GM23338 (cell line): ENCODE measurements around the gene TMEM132A. TPM values are rescaled to one million over a fixed set of nuclear protein-coding genes. Genes with fewer than 3 reads are reported as not detected.

Source experiments
- ATAC-seq: fragments of 200-7000 bp; cut with Tn5 transposase; 3 replicates; pipeline ENCODE4 v1.9.1; 2020
- DNase-seq: peaks from one replicate; pipeline ENCODE4 v3.0.0-alpha.2; 2015; ENCODE audit warnings: low spot score
- H2AFZ ChIP-seq: fragments of 200-600 bp; sonication (generic); 2 replicates; pipeline ENCODE4 v1.8.0; 2016; ENCODE audit warnings: antibody characterized with exemption, mild to moderate bottlenecking, moderate library complexity
- H3F3A ChIP-seq: fragments of 200-600 bp; sonication (generic); replicated peaks from 2 replicates; pipeline ENCODE4 v1.8.0; 2017; ENCODE audit warnings: antibody characterized with exemption, mixed run types, low read depth
- H3K27ac ChIP-seq: fragments of 200-600 bp; sonication (generic); 2 replicates; pipeline ENCODE4 v1.6.1; 2016; ENCODE audit warnings: low read depth
- H3K27me3 ChIP-seq: fragments of 200-600 bp; sonication (generic); 2 replicates; pipeline ENCODE4 v1.8.0; 2016; ENCODE audit warnings: mild to moderate bottlenecking, mixed run types, moderate library complexity; ENCODE audit not compliant: insufficient read depth
- H3K36me3 ChIP-seq: fragments of 200-600 bp; sonication (generic); 2 replicates; pipeline ENCODE4 v1.8.0; 2016; ENCODE audit warnings: mild to moderate bottlenecking; ENCODE audit not compliant: insufficient read depth
- H3K4me1 ChIP-seq: fragments of 200-600 bp; sonication (generic); 2 replicates; pipeline ENCODE4 v1.8.0; 2016; ENCODE audit warnings: mild to moderate bottlenecking, moderate library complexity; ENCODE audit not compliant: insufficient read depth
- H3K4me2 ChIP-seq: fragments of 200-600 bp; sonication (generic); 2 replicates; pipeline ENCODE4 v1.7.1; 2017; ENCODE audit warnings: mixed run types
- H3K4me3 ChIP-seq: fragments of 200-600 bp; sonication (generic); 2 replicates; pipeline ENCODE4 v1.6.1; 2016; ENCODE audit warnings: mixed run types
- H3K79me2 ChIP-seq: fragments of 200-600 bp; sonication (generic); replicated peaks from 2 replicates; pipeline ENCODE4 v1.8.0; 2017; ENCODE audit warnings: mild to moderate bottlenecking; ENCODE audit not compliant: insufficient read depth
- H3K9me2 ChIP-seq: fragments of 200-600 bp; sonication (generic); 2 replicates; pipeline ENCODE4 v1.8.0; 2017; ENCODE audit not compliant: insufficient read depth
- H4K20me1 ChIP-seq: fragments of 200-600 bp; sonication (generic); replicated peaks from 2 replicates; pipeline ENCODE4 v1.8.0; 2017; ENCODE audit warnings: mild to moderate bottlenecking; ENCODE audit not compliant: insufficient read depth
- H3K27ac Mint-ChIP-seq: 2 replicates; pipeline ENCODE4 v1.8.0; 2020; ENCODE audit warnings: inconsistent platforms, mild to moderate bottlenecking, moderate library complexity, mixed read lengths
- H3K27me3 Mint-ChIP-seq: 3 replicates; pipeline ENCODE4 v1.8.0; 2022; ENCODE audit warnings: low read depth, mild to moderate bottlenecking, moderate library complexity, mixed read lengths, inconsistent platforms; ENCODE audit not compliant: insufficient read depth, poor library complexity
- H3K36me3 Mint-ChIP-seq: 3 replicates; pipeline ENCODE4 v1.8.0; 2021; ENCODE audit warnings: low read depth, mild to moderate bottlenecking, inconsistent platforms, moderate library complexity, mixed read lengths
- H3K4me1 Mint-ChIP-seq: 3 replicates; pipeline ENCODE4 v1.8.0; 2020; ENCODE audit warnings: mild to moderate bottlenecking, inconsistent platforms, mixed read lengths
- H3K4me3 Mint-ChIP-seq: 3 replicates; pipeline ENCODE4 v1.8.0; 2021; ENCODE audit warnings: moderate library complexity, mild to moderate bottlenecking, inconsistent platforms, mixed read lengths
- H3K9me3 Mint-ChIP-seq: 3 replicates; pipeline ENCODE4 v1.8.0; 2020; ENCODE audit warnings: moderate library complexity, mild to moderate bottlenecking, inconsistent platforms, mixed read lengths
- CREB1 ChIP-seq: fragments of 250-450 bp; sonication (Bioruptor Pico); IDR thresholded peaks from 2 replicates; pipeline ENCODE4 v1.5.0; 2020; ENCODE audit warnings: low read depth, mild to moderate bottlenecking, moderate library complexity
- EZH2 ChIP-seq: fragments of 200-600 bp; sonication (generic); IDR thresholded peaks from one replicate; pipeline ENCODE4 v1.8.0; 2017; ENCODE audit warnings: antibody characterized with exemption, mild to moderate bottlenecking, low read depth; ENCODE audit not compliant: unreplicated experiment
- EZH2phosphoT487 ChIP-seq: fragments of 200-600 bp; sonication (generic); IDR thresholded peaks from one replicate; pipeline ENCODE4 v1.8.1; 2018; ENCODE audit warnings: antibody characterized with exemption; ENCODE audit not compliant: unreplicated experiment
- JUNB ChIP-seq: IDR thresholded peaks from one replicate; pipeline ENCODE4 v1.6.1; 2016; ENCODE audit warnings: antibody characterized with exemption; ENCODE audit not compliant: unreplicated experiment
- POLR2AphosphoS5 ChIP-seq: IDR thresholded peaks from 2 replicates; pipeline ENCODE4 v1.6.1; 2016; ENCODE audit warnings: antibody characterized with exemption, low read depth
- STAT1 ChIP-seq: IDR thresholded peaks from one replicate; pipeline ENCODE4 v1.6.1; 2016; ENCODE audit warnings: antibody characterized with exemption; ENCODE audit not compliant: unreplicated experiment
- ZNF114 ChIP-seq: fragments of 250-450 bp; sonication (Bioruptor Pico); IDR thresholded peaks from 2 replicates; pipeline ENCODE4 v1.5.0; 2020; ENCODE audit warnings: mild to moderate bottlenecking, moderate library complexity
- ZNF331 ChIP-seq: fragments of 250-450 bp; sonication (Bioruptor Pico); IDR thresholded peaks from 2 replicates; pipeline ENCODE4 v1.5.0; 2020; ENCODE audit warnings: low read depth, mild to moderate bottlenecking, moderate library complexity
- polyA plus RNA-seq: library from polyadenylated mRNA; unstranded; fragments of >200 nt; fragmentation: Nextera tagmentation; extraction: Ambion mirVana; gene quantifications from 2 replicates; pipeline ENCODE4 v1.2.1, GENCODE V29; 2016
- total RNA-seq: library from RNA; depleted of rRNA; stranded (reverse); fragments of >200 nt; shearing (Covaris generic); gene quantifications from 2 replicates; pipeline ENCODE4 v1.2.3, GENCODE V29; 2014
- TF ChIP-seq, protein P1 (sequence below): fragments of 250-450 bp; sonication (Bioruptor Pico); IDR thresholded peaks from 2 replicates; pipeline ENCODE4 v1.5.0; 2020; ENCODE audit warnings: mild to moderate bottlenecking, moderate library complexity
- TF ChIP-seq, protein P2 (sequence below): IDR thresholded peaks from one replicate; pipeline ENCODE4 v1.6.1; 2018; ENCODE audit warnings: antibody characterized with exemption; ENCODE audit not compliant: unreplicated experiment
- TF ChIP-seq, protein P3 (sequence below): IDR thresholded peaks from 2 replicates; pipeline ENCODE4 v1.6.1; 2016; ENCODE audit warnings: antibody characterized with exemption

Gene TMEM132A
- total and polyA plus RNA-seq, 2 experiments from 2014 or later = 36.2 to 96.6 TPM

DNA sequence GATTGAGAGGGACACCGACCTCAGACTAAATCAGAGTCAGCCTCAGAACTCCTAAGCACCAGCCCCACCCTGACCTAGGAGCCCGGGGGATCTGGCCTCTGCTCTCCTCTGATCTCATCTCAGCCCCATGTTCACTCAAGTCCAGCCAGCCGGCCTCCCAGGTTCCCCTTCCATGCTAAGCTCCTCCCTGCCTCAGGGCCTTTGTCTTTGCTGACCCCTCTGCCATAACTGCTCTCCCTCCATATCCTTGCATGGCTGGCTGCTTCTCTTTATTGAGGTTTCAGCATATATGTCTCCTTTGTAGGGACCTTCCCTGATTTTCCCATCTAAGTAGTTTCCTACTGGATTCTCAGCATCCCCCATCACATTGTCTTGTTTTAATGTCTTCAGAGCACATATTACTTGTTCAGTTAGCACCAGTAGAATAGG lies 28.5 kb downstream of the TMEM132A start:
- Mint-ChIP-seq H3K4me1 (peaks cover 30% of the 10 kb centered on the region), H3K9me3 (no peaks in the 10 kb centered on the region), H3K36me3 (no peaks in the 10 kb centered on the region), H3K4me3 (peak overlapping the region; percentile 67), H3K27ac (no peak overlapping the region; the same call in 1 of the 2 replicates), H3K27me3 (peaks cover 30% of the 10 kb centered on the region)
- DNase-seq (no peak), ATAC-seq (peak; percentile 4; the same call in 1 of the 3 replicates)
- H2AFZ ChIP-seq = peak overlapping the region; percentile 99
- H3K79me2 ChIP-seq = peaks cover 6% of the 10 kb centered on the region; the same call in 1 of the 2 replicates
- H4K20me1 ChIP-seq = no peaks in the 10 kb centered on the region
- no peak for TF ChIP-seq ZNF331 (CRISPR knock-in tag)
- TF ChIP-seq, protein P1, sequence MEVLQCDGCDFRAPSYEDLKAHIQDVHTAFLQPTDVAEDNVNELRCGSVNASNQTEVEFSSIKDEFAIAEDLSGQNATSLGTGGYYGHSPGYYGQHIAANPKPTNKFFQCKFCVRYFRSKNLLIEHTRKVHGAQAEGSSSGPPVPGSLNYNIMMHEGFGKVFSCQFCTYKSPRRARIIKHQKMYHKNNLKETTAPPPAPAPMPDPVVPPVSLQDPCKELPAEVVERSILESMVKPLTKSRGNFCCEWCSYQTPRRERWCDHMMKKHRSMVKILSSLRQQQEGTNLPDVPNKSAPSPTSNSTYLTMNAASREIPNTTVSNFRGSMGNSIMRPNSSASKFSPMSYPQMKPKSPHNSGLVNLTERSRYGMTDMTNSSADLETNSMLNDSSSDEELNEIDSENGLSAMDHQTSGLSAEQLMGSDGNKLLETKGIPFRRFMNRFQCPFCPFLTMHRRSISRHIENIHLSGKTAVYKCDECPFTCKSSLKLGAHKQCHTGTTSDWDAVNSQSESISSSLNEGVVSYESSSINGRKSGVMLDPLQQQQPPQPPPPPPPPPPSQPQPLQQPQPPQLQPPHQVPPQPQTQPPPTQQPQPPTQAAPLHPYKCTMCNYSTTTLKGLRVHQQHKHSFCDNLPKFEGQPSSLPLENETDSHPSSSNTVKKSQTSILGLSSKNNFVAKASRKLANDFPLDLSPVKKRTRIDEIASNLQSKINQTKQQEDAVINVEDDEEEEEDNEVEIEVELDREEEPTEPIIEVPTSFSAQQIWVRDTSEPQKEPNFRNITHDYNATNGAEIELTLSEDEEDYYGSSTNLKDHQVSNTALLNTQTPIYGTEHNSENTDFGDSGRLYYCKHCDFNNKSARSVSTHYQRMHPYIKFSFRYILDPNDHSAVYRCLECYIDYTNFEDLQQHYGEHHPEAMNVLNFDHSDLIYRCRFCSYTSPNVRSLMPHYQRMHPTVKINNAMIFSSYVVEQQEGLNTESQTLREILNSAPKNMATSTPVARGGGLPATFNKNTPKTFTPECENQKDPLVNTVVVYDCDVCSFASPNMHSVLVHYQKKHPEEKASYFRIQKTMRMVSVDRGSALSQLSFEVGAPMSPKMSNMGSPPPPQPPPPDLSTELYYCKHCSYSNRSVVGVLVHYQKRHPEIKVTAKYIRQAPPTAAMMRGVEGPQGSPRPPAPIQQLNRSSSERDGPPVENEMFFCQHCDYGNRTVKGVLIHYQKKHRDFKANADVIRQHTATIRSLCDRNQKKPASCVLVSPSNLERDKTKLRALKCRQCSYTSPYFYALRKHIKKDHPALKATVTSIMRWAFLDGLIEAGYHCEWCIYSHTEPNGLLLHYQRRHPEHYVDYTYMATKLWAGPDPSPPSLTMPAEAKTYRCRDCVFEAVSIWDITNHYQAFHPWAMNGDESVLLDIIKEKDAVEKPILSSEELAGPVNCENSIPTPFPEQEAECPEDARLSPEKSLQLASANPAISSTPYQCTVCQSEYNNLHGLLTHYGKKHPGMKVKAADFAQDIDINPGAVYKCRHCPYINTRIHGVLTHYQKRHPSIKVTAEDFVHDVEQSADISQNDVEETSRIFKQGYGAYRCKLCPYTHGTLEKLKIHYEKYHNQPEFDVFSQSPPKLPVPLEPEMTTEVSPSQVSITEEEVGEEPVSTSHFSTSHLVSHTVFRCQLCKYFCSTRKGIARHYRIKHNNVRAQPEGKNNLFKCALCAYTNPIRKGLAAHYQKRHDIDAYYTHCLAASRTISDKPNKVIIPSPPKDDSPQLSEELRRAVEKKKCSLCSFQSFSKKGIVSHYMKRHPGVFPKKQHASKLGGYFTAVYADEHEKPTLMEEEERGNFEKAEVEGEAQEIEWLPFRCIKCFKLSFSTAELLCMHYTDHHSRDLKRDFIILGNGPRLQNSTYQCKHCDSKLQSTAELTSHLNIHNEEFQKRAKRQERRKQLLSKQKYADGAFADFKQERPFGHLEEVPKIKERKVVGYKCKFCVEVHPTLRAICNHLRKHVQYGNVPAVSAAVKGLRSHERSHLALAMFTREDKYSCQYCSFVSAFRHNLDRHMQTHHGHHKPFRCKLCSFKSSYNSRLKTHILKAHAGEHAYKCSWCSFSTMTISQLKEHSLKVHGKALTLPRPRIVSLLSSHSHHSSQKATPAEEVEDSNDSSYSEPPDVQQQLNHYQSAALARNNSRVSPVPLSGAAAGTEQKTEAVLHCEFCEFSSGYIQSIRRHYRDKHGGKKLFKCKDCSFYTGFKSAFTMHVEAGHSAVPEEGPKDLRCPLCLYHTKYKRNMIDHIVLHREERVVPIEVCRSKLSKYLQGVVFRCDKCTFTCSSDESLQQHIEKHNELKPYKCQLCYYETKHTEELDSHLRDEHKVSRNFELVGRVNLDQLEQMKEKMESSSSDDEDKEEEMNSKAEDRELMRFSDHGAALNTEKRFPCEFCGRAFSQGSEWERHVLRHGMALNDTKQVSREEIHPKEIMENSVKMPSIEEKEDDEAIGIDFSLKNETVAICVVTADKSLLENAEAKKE (CRISPR knock-in tag) = no peak
- TF ChIP-seq CREB1 (CRISPR knock-in tag) = no peak
- TF ChIP-seq, protein P2, sequence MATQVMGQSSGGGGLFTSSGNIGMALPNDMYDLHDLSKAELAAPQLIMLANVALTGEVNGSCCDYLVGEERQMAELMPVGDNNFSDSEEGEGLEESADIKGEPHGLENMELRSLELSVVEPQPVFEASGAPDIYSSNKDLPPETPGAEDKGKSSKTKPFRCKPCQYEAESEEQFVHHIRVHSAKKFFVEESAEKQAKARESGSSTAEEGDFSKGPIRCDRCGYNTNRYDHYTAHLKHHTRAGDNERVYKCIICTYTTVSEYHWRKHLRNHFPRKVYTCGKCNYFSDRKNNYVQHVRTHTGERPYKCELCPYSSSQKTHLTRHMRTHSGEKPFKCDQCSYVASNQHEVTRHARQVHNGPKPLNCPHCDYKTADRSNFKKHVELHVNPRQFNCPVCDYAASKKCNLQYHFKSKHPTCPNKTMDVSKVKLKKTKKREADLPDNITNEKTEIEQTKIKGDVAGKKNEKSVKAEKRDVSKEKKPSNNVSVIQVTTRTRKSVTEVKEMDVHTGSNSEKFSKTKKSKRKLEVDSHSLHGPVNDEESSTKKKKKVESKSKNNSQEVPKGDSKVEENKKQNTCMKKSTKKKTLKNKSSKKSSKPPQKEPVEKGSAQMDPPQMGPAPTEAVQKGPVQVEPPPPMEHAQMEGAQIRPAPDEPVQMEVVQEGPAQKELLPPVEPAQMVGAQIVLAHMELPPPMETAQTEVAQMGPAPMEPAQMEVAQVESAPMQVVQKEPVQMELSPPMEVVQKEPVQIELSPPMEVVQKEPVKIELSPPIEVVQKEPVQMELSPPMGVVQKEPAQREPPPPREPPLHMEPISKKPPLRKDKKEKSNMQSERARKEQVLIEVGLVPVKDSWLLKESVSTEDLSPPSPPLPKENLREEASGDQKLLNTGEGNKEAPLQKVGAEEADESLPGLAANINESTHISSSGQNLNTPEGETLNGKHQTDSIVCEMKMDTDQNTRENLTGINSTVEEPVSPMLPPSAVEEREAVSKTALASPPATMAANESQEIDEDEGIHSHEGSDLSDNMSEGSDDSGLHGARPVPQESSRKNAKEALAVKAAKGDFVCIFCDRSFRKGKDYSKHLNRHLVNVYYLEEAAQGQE = no peak
- TF ChIP-seq EZH2 = no peak
- no peak for TF ChIP-seq ZNF114
- TF ChIP-seq JUNB = no peak
- TF ChIP-seq, protein P3, sequence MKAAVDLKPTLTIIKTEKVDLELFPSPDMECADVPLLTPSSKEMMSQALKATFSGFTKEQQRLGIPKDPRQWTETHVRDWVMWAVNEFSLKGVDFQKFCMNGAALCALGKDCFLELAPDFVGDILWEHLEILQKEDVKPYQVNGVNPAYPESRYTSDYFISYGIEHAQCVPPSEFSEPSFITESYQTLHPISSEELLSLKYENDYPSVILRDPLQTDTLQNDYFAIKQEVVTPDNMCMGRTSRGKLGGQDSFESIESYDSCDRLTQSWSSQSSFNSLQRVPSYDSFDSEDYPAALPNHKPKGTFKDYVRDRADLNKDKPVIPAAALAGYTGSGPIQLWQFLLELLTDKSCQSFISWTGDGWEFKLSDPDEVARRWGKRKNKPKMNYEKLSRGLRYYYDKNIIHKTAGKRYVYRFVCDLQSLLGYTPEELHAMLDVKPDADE = no peak
- TF ChIP-seq EZH2phosphoT487 = no peak
- no peak for TF ChIP-seq STAT1
- no peak for TF ChIP-seq POLR2AphosphoS5
- no peaks in the 10 kb centered on the region for H3K9me2 ChIP-seq
- H3K27ac ChIP-seq = no peak overlapping the region
- peaks cover 20% of the 10 kb centered on the region for H3K4me1 ChIP-seq
- peaks cover 5% of the 10 kb centered on the region for H3F3A ChIP-seq
- H3K27me3 ChIP-seq = peaks cover 30% of the 10 kb centered on the region
- H3K4me3 ChIP-seq = peak overlapping the region; percentile 68
- H3K36me3 ChIP-seq = no peaks in the 10 kb centered on the region
- H3K4me2 ChIP-seq = peak overlapping the region; percentile 90
